ENCODE results near the gene PRKCZ.

Gene PRKCZ

DNA sequence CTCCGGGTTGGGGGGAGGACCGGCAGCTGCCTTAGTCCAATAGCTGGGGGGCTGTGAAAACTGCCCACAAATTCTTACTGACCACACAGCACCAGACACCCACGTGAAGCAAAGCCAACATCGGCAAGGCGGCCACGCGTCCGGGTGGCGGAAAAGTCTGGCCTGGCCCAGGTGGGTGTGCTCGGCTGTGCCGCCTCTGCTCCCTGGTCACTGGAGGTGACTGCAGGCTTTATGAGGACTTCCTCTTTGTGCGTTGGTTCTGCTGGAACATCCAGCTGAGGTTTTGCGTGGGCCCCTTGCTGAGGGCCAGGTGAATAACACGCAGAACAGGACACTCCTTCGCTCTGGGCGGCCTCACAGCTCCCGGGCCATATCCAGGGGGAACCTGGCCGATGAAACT is 108.9 kb downstream of the PRKCZ start:
- DNase-seq (ENCODE audit: low read depth) = no peak

- no peak for DNase-seq (ENCODE audit: low read depth)
Measured at GRCh38 chr1:2160451-2161300, 110.5 kb downstream of the PRKCZ start.

GRCh38 chr1:2163205-2163604 is 113.0 kb downstream of the PRKCZ start:
- no peak for DNase-seq (ENCODE audit: low read depth)

DNA sequence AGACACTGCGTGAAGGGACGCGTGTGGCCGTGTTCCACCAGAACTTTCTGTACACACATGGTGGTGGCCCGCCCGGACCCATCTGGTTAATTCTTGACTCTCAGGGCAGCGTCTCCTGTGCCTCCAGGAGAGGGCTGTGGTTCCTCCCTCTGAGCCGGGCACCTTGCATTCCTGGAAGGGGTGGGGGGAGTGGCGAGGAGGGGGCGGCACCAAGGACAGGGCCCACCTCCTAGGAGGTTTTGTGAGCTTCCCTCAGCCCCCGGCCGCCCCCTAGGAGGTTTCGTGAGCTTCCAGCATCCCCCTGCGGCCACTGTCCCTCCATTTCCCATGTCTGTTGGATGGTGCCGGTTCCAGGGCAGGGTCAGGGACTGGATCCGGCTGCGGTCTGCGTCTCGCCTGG is 115.4 kb downstream of the PRKCZ start:
- no peak for DNase-seq (ENCODE audit: low read depth)

- no peak for DNase-seq (ENCODE audit: low read depth)
Measured at GRCh38 chr1:2166254-2166653, 116.0 kb downstream of the PRKCZ start.

DNA sequence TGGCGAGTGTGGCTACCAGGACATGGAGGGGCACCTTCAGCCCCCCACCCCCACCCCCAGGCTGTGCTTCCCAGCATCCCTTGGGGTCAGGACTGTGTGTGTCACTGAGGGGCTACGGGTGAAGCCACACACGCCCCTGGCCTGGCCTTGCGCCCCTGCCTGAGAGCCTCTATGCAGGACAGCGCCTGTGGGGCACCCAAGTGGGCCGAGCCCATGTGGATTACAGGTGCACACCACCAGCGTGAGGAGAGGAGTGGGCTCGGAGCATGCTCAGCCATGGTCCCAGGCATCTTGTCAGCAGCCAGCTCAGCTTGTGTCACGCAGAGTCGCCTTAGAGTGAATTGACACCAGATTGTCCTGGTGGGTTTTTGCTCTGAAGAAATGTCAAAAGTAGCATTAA is 116.5 kb downstream of the PRKCZ start:
- no peak for DNase-seq (ENCODE audit: low read depth)

DNA sequence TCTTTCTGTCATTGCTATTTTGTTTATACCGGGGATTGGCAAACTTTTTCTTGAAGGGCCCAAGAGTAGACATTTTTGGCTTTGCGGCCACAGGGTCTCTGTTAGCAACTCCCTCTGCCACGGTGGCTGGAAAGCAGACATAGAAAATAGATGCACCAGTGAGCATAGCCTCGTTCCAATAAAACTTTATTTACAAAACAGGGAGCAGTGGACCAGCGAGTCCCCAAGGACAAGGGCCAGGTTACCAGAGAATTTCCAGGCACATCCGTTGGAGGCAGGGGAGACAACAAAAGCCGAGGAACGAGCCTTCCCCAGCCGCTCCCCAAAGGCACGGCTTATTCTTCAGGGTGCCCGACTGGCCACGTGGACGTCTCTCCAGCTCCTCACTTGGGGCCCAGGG is 117.9 kb downstream of the PRKCZ start:
- no peak for DNase-seq (ENCODE audit: low read depth)

GRCh38 chr1:2168535-2168934 is 118.3 kb downstream of the PRKCZ start:
- DNase-seq (ENCODE audit: low read depth) = no peak

DNA sequence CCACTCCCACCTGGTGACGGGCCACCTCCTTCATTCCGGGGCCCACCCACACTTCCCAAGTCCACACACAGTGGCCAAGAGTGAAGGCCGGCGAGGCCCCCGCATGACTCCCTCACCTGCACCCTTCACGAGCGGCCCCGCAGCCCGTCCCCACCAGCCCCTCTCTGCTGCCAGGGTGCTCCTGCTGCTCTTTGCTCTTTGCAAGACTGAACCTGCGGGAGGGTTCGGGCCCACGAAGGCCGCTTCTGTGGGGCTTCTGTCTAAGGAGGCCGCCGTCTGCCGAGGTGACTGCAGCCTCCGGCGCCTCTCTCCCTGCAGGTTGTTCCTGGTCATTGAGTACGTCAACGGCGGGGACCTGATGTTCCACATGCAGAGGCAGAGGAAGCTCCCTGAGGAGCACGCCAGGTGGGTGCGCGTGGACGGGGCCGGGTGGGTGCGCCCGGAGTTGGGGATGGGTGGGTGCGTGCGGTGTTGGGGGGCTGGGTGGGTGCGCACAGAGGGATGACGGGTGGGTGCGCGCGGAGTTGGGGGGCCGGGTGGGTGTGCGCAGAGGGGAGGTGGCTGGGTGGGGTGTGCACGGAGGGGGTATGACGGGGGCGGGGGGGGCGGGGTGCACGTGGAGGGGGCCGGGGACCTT is 119.1 kb downstream of the PRKCZ start:
- no peak for DNase-seq (ENCODE audit: low read depth)

DNA sequence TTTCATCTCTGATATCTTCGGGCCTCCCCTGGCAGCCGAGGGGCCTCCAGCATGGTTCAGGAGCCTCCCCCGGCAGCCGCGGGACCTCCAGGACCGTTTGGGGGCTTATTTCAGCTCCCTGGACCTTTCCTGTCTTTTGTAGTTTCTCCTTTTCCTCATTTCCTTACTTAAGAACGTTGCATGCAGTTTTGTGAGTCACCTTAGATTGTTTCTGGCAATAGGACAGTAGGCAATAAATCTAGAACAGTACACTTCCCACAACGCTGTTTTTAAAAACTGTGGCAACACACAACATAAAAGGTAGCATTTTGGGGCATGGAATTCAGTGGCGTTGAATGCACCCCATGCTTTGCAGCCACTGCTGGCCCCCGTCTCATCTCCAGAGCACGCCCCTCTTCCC is 120.0 kb downstream of the PRKCZ start:
- DNase-seq (ENCODE audit: low read depth) = no peak

GRCh38 chr1:2172012-2172411 is 121.8 kb downstream of the PRKCZ start:
- DNase-seq (ENCODE audit: low read depth) = no peak

DNA sequence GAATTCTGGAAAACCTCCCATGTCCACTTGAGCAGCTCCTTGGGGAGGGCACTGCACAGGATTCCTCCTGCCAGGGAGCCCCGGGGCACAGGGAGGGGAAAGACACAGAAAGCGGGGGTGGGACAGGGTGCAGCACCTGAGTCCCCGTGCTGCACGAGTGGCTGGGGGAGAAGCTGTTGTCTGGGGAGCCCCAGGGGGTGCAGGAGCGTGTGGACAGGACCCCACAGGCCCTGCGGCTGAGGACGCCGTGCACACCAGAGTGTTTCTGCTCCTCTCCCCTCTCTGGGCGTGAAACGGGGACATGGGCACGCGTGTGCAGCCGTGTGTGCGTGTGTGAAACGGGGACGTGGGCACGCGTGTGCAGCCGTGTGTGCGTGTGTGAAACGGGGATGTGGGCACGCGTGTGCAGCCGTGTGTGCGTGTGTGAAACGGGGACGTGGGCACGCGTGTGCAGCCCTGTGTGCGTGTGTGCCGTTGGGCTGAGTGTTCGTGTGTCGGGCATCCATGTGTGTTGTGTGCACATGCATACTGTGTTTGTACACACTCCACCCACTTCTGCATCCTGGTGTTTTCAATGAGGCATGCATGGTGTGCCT is 122.4 kb downstream of the PRKCZ start:
- DNase-seq (ENCODE audit: low read depth) = no peak

GRCh38 chr1:2173546-2174347 is 123.5 kb downstream of the PRKCZ start:
- DNase-seq (ENCODE audit: low read depth) = no peak

DNA sequence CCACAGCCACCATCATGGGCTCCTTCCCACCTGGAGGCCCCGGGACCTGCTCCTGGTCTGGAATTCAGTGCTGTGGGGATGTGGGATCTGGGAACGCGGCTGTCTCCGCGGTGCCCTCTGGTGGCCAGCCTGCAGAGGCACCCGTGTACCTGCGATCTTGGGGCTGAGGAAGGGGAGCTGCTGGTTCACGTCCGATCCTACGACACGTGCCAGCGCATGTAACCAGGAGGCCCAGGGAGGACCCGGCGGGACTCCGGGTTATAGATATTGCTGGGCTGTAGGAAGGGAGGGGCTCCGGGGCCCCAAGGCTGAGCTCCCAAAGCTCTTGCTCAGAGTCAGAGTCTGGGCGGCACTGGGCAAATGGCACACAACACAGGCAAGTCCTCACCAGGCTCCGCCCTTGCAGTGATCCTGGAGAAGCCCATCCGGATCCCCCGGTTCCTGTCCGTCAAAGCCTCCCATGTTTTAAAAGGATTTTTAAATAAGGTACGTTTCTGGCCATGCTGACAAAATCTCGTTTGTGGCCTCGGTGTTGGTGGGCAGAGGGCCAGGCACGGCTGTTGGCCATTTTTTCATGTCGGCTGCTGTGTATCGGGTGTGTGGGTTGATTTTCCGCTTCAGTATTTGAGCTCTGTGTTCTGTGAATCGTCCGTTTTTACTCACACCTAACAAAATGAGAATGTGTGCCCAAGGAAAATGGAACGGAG is 124.3 kb downstream of the PRKCZ start:
- no peak for DNase-seq (ENCODE audit: low read depth)

GRCh38 chr1:2175055-2175414 is 124.8 kb downstream of the PRKCZ start:
- no peak for DNase-seq (ENCODE audit: low read depth)

GRCh38 chr1:2175681-2176454 is 125.7 kb downstream of the PRKCZ start:
- no peak for DNase-seq (ENCODE audit: low read depth)

- no peak for DNase-seq (ENCODE audit: low read depth)
Measured at GRCh38 chr1:2176615-2177014, 126.4 kb downstream of the PRKCZ start.

DNA sequence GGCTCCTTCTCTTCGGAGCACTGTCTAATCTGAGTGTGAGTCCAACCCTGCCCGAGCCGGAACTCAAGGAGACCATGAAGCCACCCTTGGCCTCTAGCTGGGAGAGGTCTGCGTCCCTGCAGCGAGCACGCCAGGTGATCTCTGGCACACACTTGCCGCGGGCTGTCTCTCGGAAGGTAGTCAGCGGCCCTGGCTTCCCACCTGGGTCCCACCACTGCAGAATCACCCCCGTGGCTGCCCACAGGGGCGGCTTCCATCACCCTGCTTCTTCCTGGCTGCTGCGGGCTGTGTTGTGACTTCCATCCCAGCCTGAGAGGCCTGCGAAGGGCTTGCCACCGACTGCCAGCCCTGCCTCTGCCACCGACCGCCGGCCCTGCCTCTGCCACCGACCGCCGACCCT is 127.3 kb downstream of the PRKCZ start:
- DNase-seq (ENCODE audit: low read depth) = no peak

- DNase-seq (ENCODE audit: low read depth) = no peak
Measured at GRCh38 chr1:2177946-2178538, 127.8 kb downstream of the PRKCZ start.

- no peak for DNase-seq (ENCODE audit: low read depth)
Measured at GRCh38 chr1:2178875-2179274, 128.7 kb downstream of the PRKCZ start.
